ENCODE data around the gene FADS6. TPM values are rescaled to one million over a fixed set of nuclear protein-coding genes. Genes with fewer than 3 reads are reported as not detected.

FADS6 gene
- total RNA-seq, 1 donor from 2014 or later = 0.85 TPM

GRCh38 chr17:74890554-74890953 is 2.9 kb downstream of the FADS6 start:
- Mint-ChIP-seq H3K9me3 (no peaks in the 10 kb centered on the region), H3K27me3 (ENCODE audit: low read depth) (peaks cover 64% of the 10 kb centered on the region), H3K4me3 (no peak overlapping the region), H3K4me1 (peaks cover 3% of the 10 kb centered on the region), H3K27ac (no peak overlapping the region), H3K36me3 (no peaks in the 10 kb centered on the region)
- no peak for TF ChIP-seq CTCF (IDR thresholded peaks at IDR 0.05; ENCODE audit: unreplicated experiment)
- DNase-seq (ENCODE audit: low spot score in 2 of 2, unreplicated experiment in 2 of 2) = no peak

- Mint-ChIP-seq H3K9me3 (no peaks in the 10 kb centered on the region), H3K36me3 (no peaks in the 10 kb centered on the region), H3K27me3 (ENCODE audit: low read depth) (peaks cover 51% of the 10 kb centered on the region), H3K4me1 (no peaks in the 10 kb centered on the region), H3K27ac (no peak overlapping the region), H3K4me3 (no peak overlapping the region)
- DNase-seq (ENCODE audit: low spot score in 2 of 2, unreplicated experiment in 2 of 2) = no peak
- TF ChIP-seq CTCF (IDR thresholded peaks at IDR 0.05; ENCODE audit: unreplicated experiment) = no peak
Measured at GRCh38 chr17:74888469-74888868, 5.0 kb downstream of the FADS6 start.

- Mint-ChIP-seq H3K4me1 (no peaks in the 10 kb centered on the region), H3K9me3 (no peaks in the 10 kb centered on the region), H3K4me3 (no peak overlapping the region), H3K27ac (no peak overlapping the region), H3K36me3 (no peaks in the 10 kb centered on the region), H3K27me3 (ENCODE audit: low read depth) (peaks cover 27% of the 10 kb centered on the region)
- no peak for DNase-seq (ENCODE audit: low spot score in 2 of 2, unreplicated experiment in 2 of 2)
- TF ChIP-seq CTCF (IDR thresholded peaks at IDR 0.05; ENCODE audit: unreplicated experiment) = no peak
Measured at GRCh38 chr17:74883241-74883745, 10.1 kb downstream of the FADS6 start.

GRCh38 chr17:74882517-74883240 is 10.8 kb downstream of the FADS6 start:
- Mint-ChIP-seq H3K27ac (no peak overlapping the region), H3K27me3 (ENCODE audit: low read depth) (peaks cover 27% of the 10 kb centered on the region)
- no peak for DNase-seq (ENCODE audit: low spot score in 2 of 2, unreplicated experiment in 2 of 2)

GRCh38 chr17:74881073-74881472 is 12.4 kb downstream of the FADS6 start:
- Mint-ChIP-seq H3K27me3 (ENCODE audit: low read depth) (peaks cover 21% of the 10 kb centered on the region), H3K9me3 (no peaks in the 10 kb centered on the region), H3K4me3 (no peak overlapping the region), H3K4me1 (no peaks in the 10 kb centered on the region), H3K36me3 (no peaks in the 10 kb centered on the region), H3K27ac (no peak overlapping the region)
- DNase-seq (ENCODE audit: low spot score in 2 of 2, unreplicated experiment in 2 of 2) = no peak
- no peak for TF ChIP-seq CTCF (IDR thresholded peaks at IDR 0.05; ENCODE audit: unreplicated experiment)

More at GRCh38 chr17:74882517-74883240, 10.8 kb downstream of the FADS6 start:
- TF ChIP-seq CTCF (IDR thresholded peaks at IDR 0.05; ENCODE audit: unreplicated experiment) = no peak
- no peaks in the 10 kb centered on the region for H3K4me1 Mint-ChIP-seq
- H3K9me3 Mint-ChIP-seq = no peaks in the 10 kb centered on the region
- H3K36me3 Mint-ChIP-seq = no peaks in the 10 kb centered on the region
- no peak overlapping the region for H3K4me3 Mint-ChIP-seq
